ENCODE measurements around the gene ADAM29. TPM values are rescaled to one million over a fixed set of nuclear protein-coding genes. Genes with fewer than 3 reads are reported as not detected.

The ADAM29 gene
- total RNA-seq, 3 donors from 2014 or later = 0.29 to 2.3 TPM; not detected in 1

DNA sequence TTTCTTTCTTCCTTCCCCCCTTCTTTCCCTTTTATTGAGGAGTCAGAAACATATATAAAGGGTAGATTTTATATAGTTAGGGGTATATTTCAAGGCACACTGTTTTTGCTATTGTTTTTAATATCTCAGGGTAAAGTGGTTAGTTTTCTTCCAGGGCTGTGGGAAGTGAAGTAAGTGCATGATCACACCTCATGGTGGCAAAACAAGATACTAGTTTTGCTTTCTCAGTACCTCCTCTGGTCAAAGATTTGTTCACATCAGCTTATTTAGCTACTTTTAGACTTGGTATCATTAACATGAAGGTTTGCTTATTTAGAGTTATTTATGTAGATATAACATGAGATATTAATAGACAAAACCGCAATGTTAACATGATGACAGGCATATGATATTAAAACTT lies 21.8 kb downstream of the ADAM29 start:
- DNase-seq (ENCODE audit: low spot score in 2 of 2) = no peak
- H3K4me1 ChIP-seq = no peaks in the 10 kb centered on the region
- peaks cover 5% of the 10 kb centered on the region for H3K36me3 ChIP-seq
- H3K27ac ChIP-seq = no peak overlapping the region
- H3K27me3 ChIP-seq = no peaks in the 10 kb centered on the region
- TF ChIP-seq POLR2AphosphoS5 (IDR thresholded peaks at IDR 0.05) = no peak
- no peak for TF ChIP-seq POLR2A (IDR thresholded peaks at IDR 0.05)
- TF ChIP-seq, protein P1, sequence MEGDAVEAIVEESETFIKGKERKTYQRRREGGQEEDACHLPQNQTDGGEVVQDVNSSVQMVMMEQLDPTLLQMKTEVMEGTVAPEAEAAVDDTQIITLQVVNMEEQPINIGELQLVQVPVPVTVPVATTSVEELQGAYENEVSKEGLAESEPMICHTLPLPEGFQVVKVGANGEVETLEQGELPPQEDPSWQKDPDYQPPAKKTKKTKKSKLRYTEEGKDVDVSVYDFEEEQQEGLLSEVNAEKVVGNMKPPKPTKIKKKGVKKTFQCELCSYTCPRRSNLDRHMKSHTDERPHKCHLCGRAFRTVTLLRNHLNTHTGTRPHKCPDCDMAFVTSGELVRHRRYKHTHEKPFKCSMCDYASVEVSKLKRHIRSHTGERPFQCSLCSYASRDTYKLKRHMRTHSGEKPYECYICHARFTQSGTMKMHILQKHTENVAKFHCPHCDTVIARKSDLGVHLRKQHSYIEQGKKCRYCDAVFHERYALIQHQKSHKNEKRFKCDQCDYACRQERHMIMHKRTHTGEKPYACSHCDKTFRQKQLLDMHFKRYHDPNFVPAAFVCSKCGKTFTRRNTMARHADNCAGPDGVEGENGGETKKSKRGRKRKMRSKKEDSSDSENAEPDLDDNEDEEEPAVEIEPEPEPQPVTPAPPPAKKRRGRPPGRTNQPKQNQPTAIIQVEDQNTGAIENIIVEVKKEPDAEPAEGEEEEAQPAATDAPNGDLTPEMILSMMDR (IDR thresholded peaks at IDR 0.05) = no peak
- no peaks in the 10 kb centered on the region for H3K9me3 ChIP-seq
- intact Hi-C loops (cut with DNase I; ENCODE audit: low total_unique reads) = no loop called here
- H3K4me3 ChIP-seq = no peak overlapping the region

DNA sequence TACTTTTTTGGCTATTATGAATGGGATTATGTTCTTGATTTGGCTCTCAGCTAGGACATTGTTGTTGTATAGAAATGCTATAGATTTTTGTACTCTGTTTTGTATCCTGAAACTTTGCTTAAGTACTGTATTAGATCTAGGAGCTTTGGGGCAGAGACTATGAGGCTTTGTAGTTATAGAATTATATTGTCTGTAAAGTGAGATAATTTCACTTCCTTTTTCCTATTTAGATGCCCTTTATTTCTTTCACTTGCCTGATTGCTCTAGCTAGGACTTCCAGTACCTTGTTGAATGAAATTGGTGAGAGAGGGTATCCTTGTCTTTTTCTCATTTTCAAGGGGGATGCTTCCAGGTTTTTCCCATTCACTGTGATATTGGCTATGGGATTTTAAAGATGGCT lies 28.1 kb downstream of the ADAM29 start:
- no peak overlapping the region for H3K27ac ChIP-seq
- peaks cover 5% of the 10 kb centered on the region for H3K36me3 ChIP-seq
- intact Hi-C loops (cut with DNase I; ENCODE audit: low total_unique reads) = no loop called here
- H3K27me3 ChIP-seq = no peaks in the 10 kb centered on the region
- H3K4me1 ChIP-seq = no peaks in the 10 kb centered on the region
- H3K4me3 ChIP-seq = no peak overlapping the region
- H3K9me3 ChIP-seq = no peaks in the 10 kb centered on the region
- no peak for DNase-seq (ENCODE audit: low spot score in 2 of 2)
- TF ChIP-seq POLR2AphosphoS5 (IDR thresholded peaks at IDR 0.05) = no peak
- TF ChIP-seq POLR2A (IDR thresholded peaks at IDR 0.05) = no peak

DNA sequence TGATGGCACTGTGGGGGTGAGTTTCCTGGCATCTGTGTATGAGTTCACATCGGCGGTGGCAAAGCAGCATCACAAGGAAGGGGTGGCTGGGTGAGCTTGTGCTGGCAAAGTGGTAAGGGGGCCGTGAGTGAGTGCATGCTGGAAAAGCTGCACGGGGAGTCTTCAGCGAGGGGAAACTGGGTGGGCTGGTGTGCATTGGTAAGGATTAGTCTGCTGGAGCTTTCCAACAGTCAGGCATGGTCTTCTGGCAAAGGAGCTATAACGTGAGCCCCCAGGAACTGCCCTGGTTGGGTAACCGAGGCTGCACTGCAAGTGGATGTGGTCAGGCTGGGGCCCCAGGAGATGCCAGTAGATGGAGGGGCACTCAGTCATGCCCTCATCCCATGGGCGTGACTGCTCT lies 30.7 kb downstream of the ADAM29 start:
- no peaks in the 10 kb centered on the region for H3K4me1 ChIP-seq
- H3K36me3 ChIP-seq = peaks cover 4% of the 10 kb centered on the region
- no peak for TF ChIP-seq POLR2A (IDR thresholded peaks at IDR 0.05)
- no peak for TF ChIP-seq POLR2AphosphoS5 (IDR thresholded peaks at IDR 0.05)
- TF ChIP-seq, protein P1 (IDR thresholded peaks at IDR 0.05) = no peak
- no peak overlapping the region for H3K27ac ChIP-seq
- H3K9me3 ChIP-seq = no peaks in the 10 kb centered on the region
- H3K27me3 ChIP-seq = no peaks in the 10 kb centered on the region
- H3K4me3 ChIP-seq = no peak overlapping the region
- intact Hi-C loops (cut with DNase I; ENCODE audit: low total_unique reads) = no loop called here
- DNase-seq (ENCODE audit: low spot score in 2 of 2) = no peak

DNA sequence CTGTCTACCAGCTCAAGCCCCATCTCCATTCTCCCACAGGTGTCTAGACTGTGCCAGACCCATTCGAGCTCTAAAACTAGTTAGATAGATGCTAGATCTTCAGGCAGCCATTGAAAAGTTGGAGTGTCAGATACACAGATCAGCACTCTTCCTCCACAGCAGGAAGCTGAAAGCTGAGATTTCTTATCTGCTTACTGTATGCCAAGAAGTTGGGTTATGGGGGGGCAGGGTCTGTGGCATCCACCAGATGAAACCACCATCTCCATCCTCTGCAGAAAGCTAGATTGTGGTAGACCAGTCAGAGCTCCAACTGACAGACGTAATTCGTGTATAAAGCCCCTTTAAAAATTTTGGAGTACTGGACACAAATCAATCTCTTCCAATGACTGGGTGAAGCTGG lies 54.8 kb downstream of the ADAM29 start:
- Histone ChIP-seq H3K27ac (no peak overlapping the region), H3K4me3 (no peak overlapping the region), H3K9me3 (no peaks in the 10 kb centered on the region), H3K27me3 (no peaks in the 10 kb centered on the region), H3K36me3 (no peaks in the 10 kb centered on the region), H3K4me1 (no peaks in the 10 kb centered on the region)
- intact Hi-C loops (cut with DNase I; ENCODE audit: low total_unique reads) = loop anchor here (5.0 kb wide), 1 partner anchor 554 kb away; no protein-coding TSS in a partner anchor
- TF ChIP-seq POLR2A (IDR thresholded peaks at IDR 0.05) (no peak), POLR2AphosphoS5 (IDR thresholded peaks at IDR 0.05) (no peak)
- TF ChIP-seq, protein P1 (IDR thresholded peaks at IDR 0.05) = no peak
- DNase-seq (ENCODE audit: low spot score in 2 of 2) = no peak

DNA sequence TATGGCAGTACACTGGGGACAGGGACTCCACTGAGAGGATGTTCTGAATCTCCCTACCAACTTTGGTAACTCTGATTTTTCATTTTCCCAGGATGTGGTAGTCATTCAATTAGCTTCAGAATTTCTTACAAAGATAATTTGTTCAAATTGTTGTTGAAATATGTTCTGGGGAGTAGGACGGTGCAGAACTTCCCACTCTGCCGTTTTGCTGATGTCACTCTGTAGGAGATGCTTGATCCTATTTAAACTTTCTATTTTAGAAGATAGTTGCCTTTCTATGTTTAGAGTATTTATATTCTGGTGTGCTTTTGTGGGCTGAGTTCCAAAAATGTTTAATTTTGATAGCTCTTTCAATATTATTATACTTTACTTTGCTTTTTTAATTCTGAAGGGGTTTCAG lies 55.2 kb downstream of the ADAM29 start:
- H3K9me3 ChIP-seq = no peaks in the 10 kb centered on the region
- H3K27me3 ChIP-seq = no peaks in the 10 kb centered on the region
- H3K36me3 ChIP-seq = no peaks in the 10 kb centered on the region
- TF ChIP-seq POLR2A (IDR thresholded peaks at IDR 0.05) (no peak), POLR2AphosphoS5 (IDR thresholded peaks at IDR 0.05) (no peak)
- TF ChIP-seq, protein P1 (IDR thresholded peaks at IDR 0.05) = no peak
- H3K27ac ChIP-seq = no peak overlapping the region
- DNase-seq (ENCODE audit: low spot score in 2 of 2) = no peak
- no peak overlapping the region for H3K4me3 ChIP-seq
- no peaks in the 10 kb centered on the region for H3K4me1 ChIP-seq
- intact Hi-C loops (cut with DNase I; ENCODE audit: low total_unique reads) = loop anchor here (5.0 kb wide), 1 partner anchor 554 kb away; no protein-coding TSS in a partner anchor
